Posterior cingulate gyrus (tissue), 11 donors: ENCODE data around the gene LPAR1.

Experiments used
- DNase-seq, 10 donors: peaks; one replicate each; pipeline versions ENCODE4 v3.0.0 to v3.0.0-alpha.2; 2020 to 2021; ENCODE audit warnings: mixed read lengths in 3 of 10
- intact Hi-C: fragments of 100-400 bp; cut with DNase I; formaldehyde crosslinking; loops from one replicate; pipeline ENCODE4 v1.15.1; 2023

Gene LPAR1

DNA sequence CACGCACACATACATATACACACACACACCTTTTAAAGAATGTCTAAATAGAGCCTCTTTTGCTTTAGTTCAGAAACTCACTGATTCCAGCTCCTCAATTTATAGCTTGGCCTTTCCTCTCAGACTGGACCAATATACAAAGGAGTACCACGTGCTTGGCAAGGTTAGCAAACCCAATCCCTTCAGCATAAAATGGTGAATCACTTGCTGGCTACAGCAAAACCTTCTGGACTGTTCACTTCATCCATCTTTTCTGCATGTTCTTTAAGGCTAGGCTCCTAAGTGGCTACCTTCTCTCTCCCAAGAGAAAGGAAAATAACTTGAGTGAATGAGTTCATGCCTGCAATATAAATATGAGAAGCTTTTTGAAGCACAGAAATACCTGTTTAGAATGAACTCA is 109.7 kb downstream of the LPAR1 start:
- DNase-seq = no peak
- intact Hi-C loops = no loop called here

DNA sequence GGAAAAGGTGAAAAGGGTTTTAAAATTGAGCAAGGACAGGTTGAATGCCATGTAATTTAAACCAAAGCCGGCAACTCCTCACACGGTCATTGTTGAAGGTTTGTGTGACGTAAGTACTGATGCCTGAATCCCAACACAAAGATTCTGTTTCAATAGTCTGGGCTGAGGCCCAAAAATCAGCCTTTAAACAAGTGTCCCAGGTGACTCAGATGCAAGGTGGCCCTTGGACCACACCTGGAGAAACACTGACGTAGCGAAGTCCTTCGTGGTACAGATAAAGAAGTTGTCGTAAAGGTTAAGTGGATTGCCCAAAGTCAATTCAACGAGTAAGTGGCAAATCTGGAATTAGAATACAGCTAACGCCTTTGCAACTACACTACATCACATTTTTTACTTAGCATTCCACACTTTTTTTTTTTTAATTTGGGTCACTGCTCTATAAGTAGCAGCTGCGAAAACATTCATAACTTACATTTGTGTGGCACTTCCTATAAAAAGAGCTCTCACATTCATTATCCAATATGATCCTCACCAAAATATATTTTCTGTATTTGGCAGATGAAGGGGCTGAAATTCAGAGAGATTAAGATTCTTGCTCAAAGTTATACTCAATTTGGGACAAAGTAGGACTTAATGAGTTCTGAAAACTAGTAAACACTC is 111.3 kb downstream of the LPAR1 start:
- no peak for DNase-seq
- intact Hi-C loops = no loop called here

DNA sequence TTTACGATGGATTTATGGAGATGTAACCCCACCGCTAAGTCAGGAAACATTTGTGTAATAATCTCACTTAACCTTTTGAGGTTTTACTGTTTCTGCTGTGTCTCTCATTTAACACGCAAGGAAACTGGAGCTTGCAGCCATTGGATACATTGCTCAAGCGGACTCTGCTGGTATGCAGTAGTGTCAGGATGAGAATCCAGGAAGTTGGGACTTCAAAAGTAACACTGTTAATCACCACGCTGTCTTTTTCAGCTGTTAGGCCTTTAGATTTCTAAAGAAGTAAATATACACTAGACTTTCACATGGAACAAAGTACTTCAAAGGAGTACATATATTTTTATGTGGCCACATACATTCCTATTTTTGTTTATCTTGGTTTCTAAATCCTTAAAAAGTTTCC is 114.7 kb downstream of the LPAR1 start:
- DNase-seq = no peak
- intact Hi-C loops = no loop called here

- DNase-seq = no peak
- intact Hi-C loops = no loop called here
These were observed 116.1 kb downstream of the LPAR1 start for GRCh38 chr9:110922145-110922544.

DNA sequence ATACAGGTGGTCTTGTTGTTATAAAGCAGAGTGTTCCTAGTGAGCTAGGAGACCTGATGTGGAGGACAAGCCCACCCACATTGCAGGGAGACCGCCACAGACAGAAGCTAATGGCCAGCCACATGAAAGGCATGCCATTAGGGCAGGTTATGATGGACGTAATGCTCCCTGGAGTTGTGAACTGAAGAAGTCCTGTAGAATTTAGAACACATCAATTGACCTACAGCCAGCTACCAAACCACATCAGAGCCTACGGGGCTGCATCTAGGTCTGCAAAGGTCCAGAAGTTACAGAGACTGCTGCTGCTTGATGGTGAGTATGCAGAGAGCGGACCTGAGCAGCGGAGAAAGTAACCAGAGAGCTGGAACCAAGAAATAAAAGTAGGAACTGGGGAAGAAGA is 116.6 kb downstream of the LPAR1 start:
- no peak for DNase-seq
- intact Hi-C loops = no loop called here

- intact Hi-C loops = no loop called here
- peak in 2 of 10 donors; percentile 10 to 20 for DNase-seq
These were observed 118.7 kb downstream of the LPAR1 start for GRCh38 chr9:110919609-110920008.

GRCh38 chr9:110919050-110919435 is 119.2 kb downstream of the LPAR1 start:
- no peak for DNase-seq
- intact Hi-C loops = no loop called here

DNA sequence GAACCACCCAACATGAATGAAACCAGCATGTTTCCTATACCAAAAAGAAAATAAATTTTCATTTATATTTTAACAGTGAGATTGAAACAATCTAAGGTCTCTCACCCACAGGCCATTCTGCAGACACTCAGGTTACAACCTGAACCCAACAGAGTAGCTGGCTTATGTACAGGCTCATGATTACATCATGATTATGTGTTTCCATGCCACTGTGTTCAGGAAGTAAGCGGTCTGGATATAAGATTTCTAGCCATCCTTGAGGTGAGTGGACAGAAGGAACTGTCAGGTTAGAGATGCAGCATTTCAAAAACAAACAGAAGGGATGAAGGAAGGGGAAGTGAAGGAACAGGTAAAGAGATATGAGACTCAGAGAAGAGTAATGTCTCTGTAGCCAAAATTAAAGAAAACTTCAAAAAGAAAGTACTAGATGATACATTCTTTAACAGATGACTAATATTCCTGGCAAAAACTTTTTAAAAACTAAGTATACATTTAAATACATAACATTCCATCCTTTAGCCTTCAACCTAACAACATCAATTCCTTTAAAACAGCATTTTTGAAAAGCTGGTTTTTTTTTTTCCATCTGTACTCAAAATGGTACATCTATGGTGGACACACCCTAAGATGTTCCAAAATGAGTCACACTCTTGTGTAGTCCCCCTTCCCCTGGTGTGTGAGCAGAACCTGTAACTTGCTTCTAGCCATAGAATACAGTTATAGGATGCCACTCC is 119.8 kb downstream of the LPAR1 start:
- DNase-seq = no peak
- intact Hi-C loops = no loop called here

- intact Hi-C loops = no loop called here
- DNase-seq = no peak
These were observed 121.9 kb downstream of the LPAR1 start for GRCh38 chr9:110916403-110916802.

- intact Hi-C loops = no loop called here
- no peak for DNase-seq
These were observed 125.6 kb downstream of the LPAR1 start for GRCh38 chr9:110912419-110913291.

DNA sequence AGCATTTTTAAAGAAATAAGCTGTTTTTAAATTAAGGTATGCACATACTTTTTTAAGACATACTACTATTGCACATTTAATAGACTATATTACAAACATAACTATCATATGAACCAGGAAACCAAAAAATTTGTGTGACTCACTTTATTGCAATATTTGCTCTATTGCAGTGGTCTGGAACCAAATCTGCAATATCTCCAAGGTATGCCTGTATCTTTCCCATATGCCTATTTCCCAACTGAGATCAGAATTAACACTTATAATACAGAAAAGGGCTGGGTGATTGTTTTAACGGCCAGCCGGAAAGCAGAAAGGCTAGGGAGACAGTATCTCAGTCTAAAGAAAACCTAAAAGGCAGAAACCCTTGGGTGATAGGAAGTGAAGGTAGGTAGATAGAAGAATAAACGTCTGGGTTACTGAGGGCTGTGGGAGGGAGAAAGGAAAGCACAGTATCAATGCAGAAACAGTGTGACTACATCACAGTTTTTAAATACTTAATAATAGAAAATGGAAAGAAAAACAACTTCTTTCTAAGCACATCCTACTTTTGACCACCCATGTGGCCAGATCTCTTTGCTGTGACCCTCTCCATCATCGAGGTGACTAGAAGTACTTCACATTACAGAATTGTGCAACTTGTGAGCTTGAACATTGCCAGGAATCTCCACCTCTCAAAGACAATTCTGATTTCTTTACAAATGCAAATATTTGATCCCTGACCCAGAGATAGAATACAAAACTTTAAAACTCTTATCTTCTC is 126.4 kb downstream of the LPAR1 start:
- no peak for DNase-seq
- intact Hi-C loops = no loop called here

- intact Hi-C loops = no loop called here
These were observed 129.4 kb downstream of the LPAR1 start for GRCh38 chr9:110908894-110909293.

GRCh38 chr9:110900917-110901316 is 137.4 kb downstream of the LPAR1 start:
- intact Hi-C loops = no loop called here
- DNase-seq = no peak

More at GRCh38 chr9:110908894-110909293, 129.4 kb downstream of the LPAR1 start:
- no peak for DNase-seq

GRCh38 chr9:110900456-110900855 is 137.8 kb downstream of the LPAR1 start:
- intact Hi-C loops = no loop called here

DNA sequence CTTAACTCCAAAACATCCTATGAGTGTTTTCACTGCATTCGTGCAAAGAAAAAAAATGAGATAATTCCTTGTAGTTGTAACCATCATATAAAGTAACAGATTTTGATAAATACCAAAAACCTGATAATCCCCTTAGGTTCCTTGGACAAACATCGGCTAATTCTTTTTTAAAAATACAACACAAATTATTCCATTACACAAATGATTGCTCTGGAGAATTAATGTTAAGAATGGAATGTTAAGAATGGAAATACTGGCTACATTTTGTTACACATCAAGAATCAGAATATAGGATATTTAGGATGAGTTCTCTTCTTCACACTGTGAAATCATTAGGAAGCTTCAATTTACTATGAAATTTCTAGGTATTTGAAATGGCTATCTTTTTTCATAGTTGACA is 139.4 kb downstream of the LPAR1 start:
- intact Hi-C loops = loop anchor here (10.0 kb wide), 1 partner anchor 136 kb away; the partner anchor contains the start of gene LPAR1
- DNase-seq = no peak

More at GRCh38 chr9:110900456-110900855, 137.8 kb downstream of the LPAR1 start:
- no peak for DNase-seq

GRCh38 chr9:110898358-110898757 is 139.9 kb downstream of the LPAR1 start:
- no peak for DNase-seq
- intact Hi-C loops = loop anchor here (10.0 kb wide), 1 partner anchor 136 kb away; the partner anchor contains the start of gene LPAR1

- intact Hi-C loops = loop anchor here (10.0 kb wide), 1 partner anchor 137 kb away; the partner anchor contains the start of gene LPAR1
- no peak for DNase-seq
These were observed 140.3 kb downstream of the LPAR1 start for GRCh38 chr9:110897943-110898342.

GRCh38 chr9:110895147-110895905 is 142.9 kb downstream of the LPAR1 start:
- intact Hi-C loops = loop anchor here (10.0 kb wide), 1 partner anchor 139 kb away; the partner anchor contains the start of gene LPAR1
- peak in 3 of 10 donors; percentile 22 to 62 (median 40) for DNase-seq

- intact Hi-C loops = loop anchor here (10.0 kb wide), 1 partner anchor 140 kb away; the partner anchor contains the start of gene LPAR1
- peak in 1 of 10 donors; percentile 56 for DNase-seq
These were observed 143.5 kb downstream of the LPAR1 start for GRCh38 chr9:110894731-110895130.
